ENCODE data around the gene CA5A. TPM values are rescaled to one million over a fixed set of nuclear protein-coding genes. Genes with fewer than 3 reads are reported as not detected.

Gene CA5A
- total and polyA plus RNA-seq, 7 donors, result not detected

- H3K27ac ChIP-seq, result no peak overlapping the region
- no peak for DNase-seq
- H3K4me1 ChIP-seq, result no peaks in the 10 kb centered on the region
- intact Hi-C loops (cut with DNase I), result no loop called here
- H3K9me3 ChIP-seq, result no peaks in the 10 kb centered on the region
- no peak for TF ChIP-seq POLR2A (IDR thresholded peaks at IDR 0.05)
- peaks cover 0 to 19% (median 0%) of the 10 kb centered on the region in 3 donors for H3K27me3 ChIP-seq
- H3K36me3 ChIP-seq, result no peaks in the 10 kb centered on the region
- H3K4me3 ChIP-seq, result no peak overlapping the region
- 74 to 84% methylated on average over 26 of the region's 26 CpGs for WGBS, 2 donors
Observed at GRCh38 chr16:87924811-87925670, 11.3 kb downstream of the CA5A start.

GRCh38 chr16:87924041-87924810, 12.1 kb downstream of the CA5A start:
- Histone ChIP-seq H3K9me3 (no peaks in the 10 kb centered on the region), H3K4me1 (no peaks in the 10 kb centered on the region), H3K36me3 (no peaks in the 10 kb centered on the region), H3K27ac (no peak overlapping the region), H3K27me3 (peaks cover 0 to 21% (median 0%) of the 10 kb centered on the region in 3 donors), H3K4me3 (no peak overlapping the region)
- DNase-seq, result no peak
- intact Hi-C loops (cut with DNase I), result no loop called here
- WGBS, 2 donors, result 73 to 75% methylated on average over 27 of the region's 27 CpGs
- TF ChIP-seq, protein P1, sequence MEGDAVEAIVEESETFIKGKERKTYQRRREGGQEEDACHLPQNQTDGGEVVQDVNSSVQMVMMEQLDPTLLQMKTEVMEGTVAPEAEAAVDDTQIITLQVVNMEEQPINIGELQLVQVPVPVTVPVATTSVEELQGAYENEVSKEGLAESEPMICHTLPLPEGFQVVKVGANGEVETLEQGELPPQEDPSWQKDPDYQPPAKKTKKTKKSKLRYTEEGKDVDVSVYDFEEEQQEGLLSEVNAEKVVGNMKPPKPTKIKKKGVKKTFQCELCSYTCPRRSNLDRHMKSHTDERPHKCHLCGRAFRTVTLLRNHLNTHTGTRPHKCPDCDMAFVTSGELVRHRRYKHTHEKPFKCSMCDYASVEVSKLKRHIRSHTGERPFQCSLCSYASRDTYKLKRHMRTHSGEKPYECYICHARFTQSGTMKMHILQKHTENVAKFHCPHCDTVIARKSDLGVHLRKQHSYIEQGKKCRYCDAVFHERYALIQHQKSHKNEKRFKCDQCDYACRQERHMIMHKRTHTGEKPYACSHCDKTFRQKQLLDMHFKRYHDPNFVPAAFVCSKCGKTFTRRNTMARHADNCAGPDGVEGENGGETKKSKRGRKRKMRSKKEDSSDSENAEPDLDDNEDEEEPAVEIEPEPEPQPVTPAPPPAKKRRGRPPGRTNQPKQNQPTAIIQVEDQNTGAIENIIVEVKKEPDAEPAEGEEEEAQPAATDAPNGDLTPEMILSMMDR (IDR thresholded peaks at IDR 0.05), result no peak
- TF ChIP-seq POLR2A (IDR thresholded peaks at IDR 0.05), result no peak
- no peak for TF ChIP-seq EP300 (IDR thresholded peaks at IDR 0.05)
- TF ChIP-seq POLR2AphosphoS5 (IDR thresholded peaks at IDR 0.05), result no peak

GRCh38 chr16:87922250-87922871, 14.0 kb downstream of the CA5A start:
- DNase-seq, result no peak
- Histone ChIP-seq H3K27ac (no peak overlapping the region), H3K4me1 (no peaks in the 10 kb centered on the region)

DNA sequence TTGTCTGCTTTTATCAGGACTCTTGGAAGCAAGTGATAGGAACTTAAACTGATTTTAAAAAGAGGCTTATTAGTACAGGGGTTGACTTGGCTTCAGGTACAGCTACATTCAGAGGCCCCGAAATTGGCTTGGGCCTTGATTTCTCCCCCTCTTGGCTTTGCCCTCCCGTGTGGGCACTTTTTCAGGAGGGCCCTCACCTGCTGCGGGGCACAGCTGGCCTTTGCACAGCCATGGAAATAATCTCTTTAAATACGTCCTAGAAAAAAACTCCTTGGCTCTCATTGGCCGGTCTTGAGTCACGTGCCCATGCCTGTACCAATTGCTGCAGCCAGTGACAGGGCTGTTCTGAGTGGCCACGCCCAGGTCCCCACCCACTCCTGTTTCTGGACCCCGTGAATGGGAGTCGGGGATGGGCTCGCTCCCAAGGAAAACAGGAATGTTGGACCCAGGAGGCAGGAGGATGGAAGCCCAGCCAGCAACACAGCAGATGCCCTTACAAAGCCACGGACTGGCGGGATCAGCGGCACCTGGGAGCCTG, 15.0 kb downstream of the CA5A start:
- no peaks in the 10 kb centered on the region for H3K4me1 ChIP-seq
- intact Hi-C loops (cut with DNase I), result no loop called here
- no peaks in the 10 kb centered on the region for H3K9me3 ChIP-seq
- no peak overlapping the region for H3K27ac ChIP-seq
- H3K4me3 ChIP-seq, result no peak overlapping the region
- no peaks in the 10 kb centered on the region for H3K36me3 ChIP-seq
- 56 to 80% methylated on average over 13 of the region's 13 CpGs for WGBS, 2 donors
- peaks cover 0 to 20% (median 0%) of the 10 kb centered on the region in 3 donors for H3K27me3 ChIP-seq
- no peak for DNase-seq
- no peak for TF ChIP-seq POLR2A (IDR thresholded peaks at IDR 0.05)
- TF ChIP-seq EP300 (IDR thresholded peaks at IDR 0.05), result no peak
- TF ChIP-seq, protein P1 (IDR thresholded peaks at IDR 0.05), result no peak
- TF ChIP-seq POLR2AphosphoS5 (IDR thresholded peaks at IDR 0.05), result no peak

More at GRCh38 chr16:87922250-87922871, 14.0 kb downstream of the CA5A start:
- WGBS, 2 donors, result 53 to 84% methylated on average over 14 of the region's 14 CpGs
- Histone ChIP-seq H3K36me3 (no peaks in the 10 kb centered on the region), H3K27me3 (peaks cover 0 to 25% (median 0%) of the 10 kb centered on the region in 3 donors), H3K9me3 (no peaks in the 10 kb centered on the region), H3K4me3 (no peak overlapping the region)
- intact Hi-C loops (cut with DNase I), result no loop called here
- TF ChIP-seq EP300 (IDR thresholded peaks at IDR 0.05) (no peak), POLR2A (IDR thresholded peaks at IDR 0.05) (no peak), POLR2AphosphoS5 (IDR thresholded peaks at IDR 0.05) (no peak)
- TF ChIP-seq, protein P1 (IDR thresholded peaks at IDR 0.05), result no peak

GRCh38 chr16:87919681-87919994, 16.7 kb downstream of the CA5A start:
- intact Hi-C loops (cut with DNase I), result no loop called here
- no peaks in the 10 kb centered on the region for H3K36me3 ChIP-seq
- no peaks in the 10 kb centered on the region for H3K4me1 ChIP-seq
- no peak for DNase-seq
- no peak for TF ChIP-seq POLR2AphosphoS5 (IDR thresholded peaks at IDR 0.05)
- TF ChIP-seq EP300 (IDR thresholded peaks at IDR 0.05), result no peak
- TF ChIP-seq, protein P1 (IDR thresholded peaks at IDR 0.05), result no peak
- TF ChIP-seq POLR2A (IDR thresholded peaks at IDR 0.05), result no peak
- WGBS, 2 donors, result 85 to 90% methylated on average over 10 of the region's 10 CpGs
- no peaks in the 10 kb centered on the region for H3K9me3 ChIP-seq
- H3K27me3 ChIP-seq, result peaks cover 0 to 6% (median 0%) of the 10 kb centered on the region in 3 donors
- no peak overlapping the region for H3K27ac ChIP-seq
- no peak overlapping the region for H3K4me3 ChIP-seq

All from sigmoid colon (tissue), 7 donors.